Activated T-helper 1 cell treated with anti-CD3 and anti-CD28 coated beads, Interleukin-12 subunit alpha, Interleukin-12 subunit beta, Interleukin-2, Interleukin-4 antibody, amounts not matched to agents 30 ng/mL and 10 ng/mL and 1 ng/mL, durations not matched to agents 14 hours and 24 hours and 36 hours (primary cell): ENCODE measurements around the gene ICAM3. TPM values are rescaled to one million over a fixed set of nuclear protein-coding genes. Genes with fewer than 3 reads are reported as not detected.
"Not testable (repeated sequence)": the region's sequence is repeated elsewhere in the genome, so short reads cannot be mapped to it uniquely, and the experiment has no call there.

Experiments
- DNase-seq: peaks from one replicate; pipeline ENCODE4 v3.0.0; 2021; ENCODE audit warnings: low spot score
- H3K27ac Mint-ChIP-seq: one replicate; pipeline ENCODE4 v1.8.0; 2021; ENCODE audit warnings: mild to moderate bottlenecking, mixed read lengths
- H3K27me3 Mint-ChIP-seq: one replicate; pipeline ENCODE4 v1.8.0; 2022; ENCODE audit warnings: mild to moderate bottlenecking, moderate library complexity, mixed read lengths; ENCODE audit not compliant: insufficient read depth
- H3K36me3 Mint-ChIP-seq: one replicate; pipeline ENCODE4 v1.8.0; 2021; ENCODE audit warnings: low read depth, mixed read lengths
- H3K4me1 Mint-ChIP-seq: one replicate; pipeline ENCODE4 v1.8.0; 2021; ENCODE audit warnings: low read depth, mixed read lengths
- H3K4me3 Mint-ChIP-seq: one replicate; pipeline ENCODE4 v1.8.0; 2021; ENCODE audit warnings: mild to moderate bottlenecking, moderate library complexity, mixed read lengths
- H3K9me3 Mint-ChIP-seq: one replicate; pipeline ENCODE4 v1.8.0; 2021; ENCODE audit warnings: mixed read lengths
- intact Hi-C: fragments of 100-400 bp; cut with micrococcal nuclease; formaldehyde crosslinking; loops from one replicate; pipeline ENCODE4 v1.15.1; 2024
- total RNA-seq: library from RNA; stranded (reverse); gene quantifications from 2 replicates; pipeline ENCODE4 v1.2.3, GENCODE V29; 2022

Gene ICAM3
- total RNA-seq, 1 donor from 2014 or later, result 114 TPM

GRCh38 chr19:10336725-10337124 is 2.7 kb downstream of the ICAM3 start:
- intact Hi-C loops, result loop anchor here (10.0 kb wide), 1 partner anchor 358 kb away; no protein-coding TSS in a partner anchor
- not testable (repeated sequence) for H3K27me3 Mint-ChIP-seq
- H3K4me3 Mint-ChIP-seq, result peak overlapping the region; percentile 33

GRCh38 chr19:10335352-10335985 is 4.0 kb downstream of the ICAM3 start:
- Mint-ChIP-seq H3K27ac (no peak overlapping the region), H3K4me3 (peak overlapping the region; percentile 54), H3K36me3 (peaks cover 13% of the 10 kb centered on the region), H3K27me3 (no peaks in the 10 kb centered on the region), H3K9me3 (no peaks in the 10 kb centered on the region), H3K4me1 (peaks cover 31% of the 10 kb centered on the region)
- intact Hi-C loops, result loop anchor here (10.0 kb wide), 1 partner anchor 359 kb away; no protein-coding TSS in a partner anchor
- no peak for DNase-seq

More at GRCh38 chr19:10336725-10337124, 2.7 kb downstream of the ICAM3 start:
- Mint-ChIP-seq H3K4me1 (peaks cover 31% of the 10 kb centered on the region), H3K36me3 (peaks cover 13% of the 10 kb centered on the region)
- H3K9me3 Mint-ChIP-seq, DNase-seq, H3K27ac Mint-ChIP-seq: not testable (repeated sequence)

GRCh38 chr19:10334588-10335351 is 4.7 kb downstream of the ICAM3 start:
- Mint-ChIP-seq H3K4me3 (peak overlapping the region; percentile 54), H3K36me3 (peaks cover 17% of the 10 kb centered on the region)

GRCh38 chr19:10333758-10334587 is 5.5 kb downstream of the ICAM3 start:
- H3K4me1 Mint-ChIP-seq, result peaks cover 18% of the 10 kb centered on the region
- DNase-seq, result no peak
- intact Hi-C loops, result loop anchor here (1.0 to 10.0 kb wide), 8 partner anchors 18 to 361 kb away; partner anchors contain the start of genes CDC37, FDX2, ICAM1 and ILF3

More at GRCh38 chr19:10334588-10335351, 4.7 kb downstream of the ICAM3 start:
- peaks cover 26% of the 10 kb centered on the region for H3K4me1 Mint-ChIP-seq
- H3K27me3 Mint-ChIP-seq, result no peaks in the 10 kb centered on the region
- peak overlapping the region; percentile 58 for H3K27ac Mint-ChIP-seq
- no peak for DNase-seq
- intact Hi-C loops, result loop anchor here (5.0 to 10.0 kb wide), 2 partner anchors 318 to 360 kb away; partner anchors contain the start of gene ILF3
- no peaks in the 10 kb centered on the region for H3K9me3 Mint-ChIP-seq

GRCh38 chr19:10332965-10333757 is 6.3 kb downstream of the ICAM3 start, which contains the start of gene RAVER1:
Gene RAVER1, minus strand, starts transcription at chr19:10333529. Its CDS starts 22 bp downstream, at chr19:10333507.
- intact Hi-C loops, result loop anchor here (1.0 to 10.0 kb wide), 8 partner anchors 17 to 362 kb away; partner anchors contain the start of genes CDC37, FDX2, ICAM1 and ILF3
- Mint-ChIP-seq H3K9me3 (no peaks in the 10 kb centered on the region), H3K27ac (peak within 1 kb of the TSS; percentile 95), H3K4me3 (peak within 1 kb of the TSS; percentile 90), H3K27me3 (no peaks in the 10 kb centered on the region), H3K4me1 (peaks cover 11% of the 10 kb centered on the region), H3K36me3 (peaks cover 20% of the 10 kb centered on the region)
- peak; percentile 95 for DNase-seq

More at GRCh38 chr19:10333758-10334587, 5.5 kb downstream of the ICAM3 start:
- Mint-ChIP-seq H3K9me3 (no peaks in the 10 kb centered on the region), H3K27ac (peak overlapping the region; percentile 95), H3K27me3 (no peaks in the 10 kb centered on the region), H3K4me3 (peak overlapping the region; percentile 90), H3K36me3 (peaks cover 20% of the 10 kb centered on the region)

- H3K4me3 Mint-ChIP-seq, result peak overlapping the region; percentile 90
- intact Hi-C loops, result loop anchor here (2.0 to 10.0 kb wide), 3 partner anchors 228 to 362 kb away; partner anchors contain the start of gene ILF3
- H3K9me3 Mint-ChIP-seq, result no peaks in the 10 kb centered on the region
- no peaks in the 10 kb centered on the region for H3K27me3 Mint-ChIP-seq
- DNase-seq, result no peak
- H3K36me3 Mint-ChIP-seq, result peaks cover 24% of the 10 kb centered on the region
- H3K4me1 Mint-ChIP-seq, result peaks cover 11% of the 10 kb centered on the region
- peak overlapping the region; percentile 95 for H3K27ac Mint-ChIP-seq
Observed at GRCh38 chr19:10332158-10332964, 7.1 kb downstream of the ICAM3 start.

- no peak for DNase-seq
- intact Hi-C loops, result no loop called here
- Mint-ChIP-seq H3K4me3 (no peak overlapping the region), H3K27ac (no peak overlapping the region), H3K9me3 (no peaks in the 10 kb centered on the region), H3K4me1 (peaks cover 11% of the 10 kb centered on the region), H3K27me3 (no peaks in the 10 kb centered on the region), H3K36me3 (peaks cover 28% of the 10 kb centered on the region)
Observed at GRCh38 chr19:10329555-10329954, 9.9 kb downstream of the ICAM3 start.

- intact Hi-C loops, result no loop called here
- Mint-ChIP-seq H3K27me3 (no peaks in the 10 kb centered on the region), H3K4me3 (no peak overlapping the region), H3K9me3 (no peaks in the 10 kb centered on the region), H3K4me1 (peaks cover 11% of the 10 kb centered on the region), H3K27ac (no peak overlapping the region), H3K36me3 (peaks cover 28% of the 10 kb centered on the region)
- no peak for DNase-seq
Observed at GRCh38 chr19:10328558-10329429, 10.6 kb downstream of the ICAM3 start.

GRCh38 chr19:10327793-10328192 is 11.6 kb downstream of the ICAM3 start:
- Mint-ChIP-seq H3K36me3 (peaks cover 24% of the 10 kb centered on the region), H3K4me3 (no peak overlapping the region), H3K27me3 (no peaks in the 10 kb centered on the region), H3K27ac (no peak overlapping the region), H3K9me3 (no peaks in the 10 kb centered on the region), H3K4me1 (peaks cover 10% of the 10 kb centered on the region)
- DNase-seq, result no peak
- intact Hi-C loops, result no loop called here

GRCh38 chr19:10325732-10326131 is 13.7 kb downstream of the ICAM3 start:
- H3K36me3 Mint-ChIP-seq, result peaks cover 23% of the 10 kb centered on the region
- no peaks in the 10 kb centered on the region for H3K4me1 Mint-ChIP-seq

More at GRCh38 chr19:10325732-10326131, 13.7 kb downstream of the ICAM3 start:
- Mint-ChIP-seq H3K27ac (no peak overlapping the region), H3K4me3 (no peak overlapping the region), H3K27me3 (no peaks in the 10 kb centered on the region), H3K9me3 (no peaks in the 10 kb centered on the region)
- intact Hi-C loops, result no loop called here
- no peak for DNase-seq
